Retina (tissue), 1 donor: Measurements from ENCODE around the gene MEGF11.
"Not testable (repeated sequence)": the region's sequence is repeated elsewhere in the genome, so short reads cannot be mapped to it uniquely, and the experiment has no call there.

Source experiments
- DNase-seq: peaks from one replicate; pipeline ENCODE4 v3.0.0-alpha.2; 2016

The MEGF11 gene

DNA sequence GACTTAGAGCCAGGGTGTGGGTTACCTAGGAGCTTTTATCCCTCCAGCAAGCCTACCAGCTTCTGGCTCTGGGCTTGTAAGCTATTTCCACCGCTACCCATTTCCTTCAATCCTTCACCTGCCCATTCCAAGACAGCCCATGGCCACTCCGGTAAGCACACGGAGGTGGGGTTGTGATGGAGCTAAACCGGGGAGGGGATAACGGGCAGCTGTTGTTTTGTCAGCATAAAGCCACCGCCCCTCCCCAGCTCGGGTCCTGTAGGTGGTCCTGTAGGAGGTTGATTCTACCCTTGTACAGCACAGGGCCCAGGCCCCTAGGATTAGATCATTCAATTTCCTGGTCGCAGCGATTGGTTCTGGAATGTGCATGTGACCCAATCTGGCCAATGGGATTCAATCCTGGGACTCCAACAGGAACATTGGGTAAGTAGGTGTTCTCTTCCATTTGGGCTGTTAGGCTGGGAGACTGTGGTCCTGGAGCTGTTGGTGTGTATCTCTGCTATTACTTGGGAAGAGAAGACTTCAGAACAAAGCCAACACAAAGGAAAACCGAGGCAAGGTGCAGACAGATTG lies 233.6 kb downstream of the MEGF11 start:
- no peak for DNase-seq

DNA sequence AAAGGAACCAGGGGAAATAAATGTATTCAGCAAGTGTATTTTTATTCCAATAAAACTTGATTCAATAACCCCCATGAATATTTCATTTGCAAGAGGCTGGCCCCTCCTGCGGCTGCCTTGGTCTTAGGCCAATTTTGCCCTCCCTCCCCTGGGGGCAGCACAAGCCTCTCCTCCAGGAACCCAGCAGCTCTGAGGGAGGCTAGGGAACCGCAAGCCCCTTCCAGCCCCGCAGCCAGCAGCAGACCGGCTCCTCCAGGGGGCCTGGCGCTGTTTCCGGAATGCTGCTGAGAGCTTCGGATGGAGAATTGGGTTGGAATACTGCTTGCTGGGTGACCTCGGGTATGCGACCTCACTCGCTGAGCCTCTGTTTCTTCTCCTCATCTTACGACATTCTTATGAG lies 234.2 kb downstream of the MEGF11 start:
- no peak for DNase-seq

DNA sequence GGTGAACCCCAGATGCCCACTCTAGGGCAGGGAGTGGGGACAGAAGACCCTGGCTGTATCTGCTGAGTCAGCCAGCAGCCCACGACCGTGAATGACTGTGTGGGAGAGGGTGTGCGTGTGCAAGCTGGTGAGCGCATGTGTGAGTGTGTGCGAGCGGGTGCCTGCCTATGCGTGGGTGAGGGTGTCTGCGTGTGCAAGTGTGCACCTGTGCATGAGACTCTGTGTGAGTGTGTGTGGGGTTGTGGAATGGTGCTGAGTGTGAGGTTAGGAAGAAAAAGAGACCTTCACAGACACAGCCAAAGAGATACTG lies 235.1 kb downstream of the MEGF11 start:
- DNase-seq = no peak

DNA sequence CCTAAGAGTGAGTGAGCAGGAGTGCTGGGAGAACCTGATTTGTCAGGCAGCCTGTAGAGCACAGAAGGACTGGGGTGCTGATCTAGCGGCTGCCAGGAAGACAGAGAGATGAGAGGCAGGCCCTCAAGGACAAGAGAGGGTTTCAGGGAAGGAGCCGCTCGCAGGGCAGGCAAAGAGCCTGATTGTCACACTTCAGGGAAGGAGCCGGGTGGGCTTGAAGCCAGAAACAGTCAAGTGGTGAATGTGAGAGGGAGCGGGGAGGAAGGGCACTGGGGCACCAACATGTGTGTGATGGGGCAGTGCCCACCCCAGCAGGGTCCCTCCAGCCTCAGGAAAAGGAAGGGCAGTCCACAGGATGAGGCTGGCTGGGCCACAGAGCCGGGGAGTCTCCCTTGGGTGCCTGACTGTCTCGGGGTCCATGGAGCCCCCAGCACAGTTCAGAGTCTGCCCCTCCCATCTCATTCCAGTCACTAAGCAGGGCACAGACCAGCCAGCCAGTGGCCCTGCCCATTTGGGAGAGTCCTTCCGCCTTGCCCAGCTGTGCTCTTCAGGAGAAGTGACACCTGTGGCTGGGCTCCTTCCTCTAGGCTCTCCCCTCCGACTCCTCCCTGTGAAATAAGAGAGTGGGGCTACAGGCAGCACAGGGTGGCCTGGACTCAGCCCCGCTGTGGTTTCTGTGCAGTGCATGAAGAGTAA lies 235.6 kb downstream of the MEGF11 start:
- DNase-seq = no peak

DNA sequence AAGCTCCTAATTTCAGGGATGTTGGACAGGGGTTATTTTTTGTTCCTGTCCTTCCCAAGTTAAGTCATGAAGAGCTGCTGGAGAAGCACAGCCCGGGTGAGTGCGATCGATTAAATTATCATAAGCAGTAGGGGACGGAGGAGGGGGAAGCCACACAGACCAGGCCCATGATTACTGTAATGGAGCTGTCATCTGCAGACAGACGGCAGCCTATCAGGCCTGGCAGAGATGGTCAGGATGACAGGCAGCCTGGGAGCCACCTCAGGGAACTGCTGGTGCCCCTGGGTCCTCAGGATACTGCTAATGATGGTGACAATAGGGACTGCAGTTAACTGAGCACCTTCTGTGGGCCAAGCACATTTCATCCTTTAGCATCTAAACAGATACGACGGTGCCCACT lies 236.6 kb downstream of the MEGF11 start:
- DNase-seq = no peak

DNA sequence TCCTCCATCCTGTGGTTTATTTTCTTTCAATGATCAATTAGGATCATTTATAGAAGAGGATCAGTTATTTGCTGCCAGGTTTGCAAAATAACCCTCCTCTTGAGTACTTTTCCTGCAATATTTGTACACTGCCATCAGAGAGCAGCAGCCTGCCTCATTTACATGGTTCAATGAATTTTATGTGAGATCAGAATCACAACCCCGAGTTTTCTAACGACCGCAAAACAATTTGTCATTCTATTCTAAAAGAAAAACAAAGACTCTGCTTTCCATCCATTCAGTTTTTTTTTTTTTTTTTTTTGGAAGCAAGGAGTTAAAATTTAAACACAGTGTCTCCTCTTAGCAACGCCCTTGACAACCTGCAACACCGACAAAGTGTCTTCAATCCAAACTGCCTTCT lies 237.4 kb downstream of the MEGF11 start:
- no peak for DNase-seq

DNA sequence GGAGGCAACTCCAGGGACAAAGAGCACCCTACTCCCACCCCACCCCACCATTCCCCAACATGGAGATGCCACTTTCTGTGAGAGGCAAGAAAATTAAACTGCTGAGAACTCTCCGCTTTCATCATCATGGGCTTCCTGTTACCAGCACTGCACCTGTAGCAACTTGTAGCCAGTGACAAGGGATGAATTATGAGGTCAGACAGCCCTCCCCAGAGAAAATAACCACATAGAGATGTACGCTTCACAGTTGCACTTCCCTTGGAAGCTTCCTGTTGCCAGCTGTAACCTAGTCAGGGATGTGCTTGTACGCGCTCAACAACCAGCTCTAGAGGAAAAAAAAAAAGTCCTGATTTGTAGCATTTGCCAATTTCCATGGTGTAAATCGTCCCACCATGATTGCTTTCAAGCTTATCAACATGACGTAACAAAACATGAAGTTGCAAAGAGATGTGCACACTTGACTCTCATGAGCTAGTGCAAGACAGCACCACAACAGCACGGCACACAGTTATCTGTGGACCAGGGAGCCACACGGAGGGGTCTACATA lies 238.8 kb downstream of the MEGF11 start:
- no peak for DNase-seq

DNA sequence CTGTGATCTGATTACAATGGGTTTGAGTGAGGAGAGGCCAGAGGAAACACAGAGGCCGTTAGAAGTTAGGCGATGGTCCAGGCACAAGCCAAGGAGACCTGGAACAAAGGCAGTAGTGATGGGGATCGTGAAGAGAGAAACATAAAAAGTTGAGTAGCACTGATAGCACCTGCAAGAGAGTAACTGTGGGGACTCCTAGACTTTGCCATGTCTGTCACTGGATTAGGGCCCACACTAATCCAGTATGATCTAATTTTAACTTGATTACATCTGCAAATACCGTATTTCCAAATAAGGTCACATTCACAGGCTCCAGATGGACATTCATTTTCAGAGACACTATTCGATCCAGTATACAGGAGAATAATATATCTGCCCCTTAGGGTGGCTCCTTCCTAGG lies 239.5 kb downstream of the MEGF11 start:
- no peak for DNase-seq

DNA sequence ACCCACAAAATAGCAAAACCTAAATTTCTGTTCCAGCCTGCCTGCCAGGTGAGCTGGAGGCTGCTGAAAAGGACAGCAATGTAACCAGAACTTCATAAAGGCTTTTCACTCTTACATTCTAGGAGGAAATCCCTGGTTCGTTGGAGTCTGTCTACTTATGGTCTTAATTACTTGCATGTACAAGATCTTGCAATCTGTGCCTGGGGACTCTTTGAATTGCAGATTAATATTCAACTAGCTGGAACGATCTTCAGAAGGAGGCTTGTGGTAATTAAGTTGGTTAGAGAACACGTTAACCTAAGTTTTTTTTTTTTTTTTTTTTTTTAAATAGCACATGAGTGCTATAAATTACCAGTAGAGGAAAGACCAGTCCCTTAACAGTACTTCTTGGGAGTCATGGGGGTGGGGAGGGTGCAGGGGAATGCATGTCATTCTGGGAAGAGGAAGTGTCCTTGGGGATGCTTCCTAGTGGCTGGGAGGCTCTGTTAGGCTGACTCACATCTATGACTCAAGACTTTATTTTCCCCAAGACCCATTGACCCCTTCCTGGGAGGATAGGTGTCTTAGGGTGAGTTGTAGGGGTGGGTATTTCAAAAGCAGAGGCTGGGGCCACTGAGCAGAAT lies 244.5 kb downstream of the MEGF11 start:
- no peak for DNase-seq

DNA sequence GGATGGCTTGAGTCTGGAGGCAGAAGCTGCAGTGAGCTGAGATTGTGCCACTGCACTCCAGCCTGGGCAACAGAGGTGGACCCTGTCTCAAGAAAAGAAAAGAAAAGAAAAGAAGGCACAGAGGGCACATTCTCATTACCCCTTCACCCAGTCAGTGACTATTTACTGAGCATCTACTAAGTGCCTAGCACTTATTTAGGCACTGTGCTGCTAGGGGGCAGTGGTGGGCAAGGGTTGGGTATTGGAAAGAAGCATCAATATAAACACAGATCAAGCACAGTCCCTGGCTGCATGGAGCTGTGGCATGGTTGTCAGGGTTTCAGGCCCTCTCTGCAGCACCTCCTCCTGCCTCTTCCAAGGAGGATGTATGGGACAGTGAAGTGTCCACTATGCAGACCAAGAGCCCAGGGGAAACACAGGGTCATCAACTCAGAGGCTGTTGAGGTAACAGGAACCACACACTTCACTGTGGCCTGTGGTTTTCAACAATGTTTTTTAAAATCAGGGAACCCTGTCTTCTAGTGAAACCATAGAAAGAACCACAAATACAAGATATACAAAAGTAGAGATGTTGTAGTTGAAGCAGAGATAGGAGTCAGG lies 245.8 kb downstream of the MEGF11 start:
- no peak for DNase-seq

DNA sequence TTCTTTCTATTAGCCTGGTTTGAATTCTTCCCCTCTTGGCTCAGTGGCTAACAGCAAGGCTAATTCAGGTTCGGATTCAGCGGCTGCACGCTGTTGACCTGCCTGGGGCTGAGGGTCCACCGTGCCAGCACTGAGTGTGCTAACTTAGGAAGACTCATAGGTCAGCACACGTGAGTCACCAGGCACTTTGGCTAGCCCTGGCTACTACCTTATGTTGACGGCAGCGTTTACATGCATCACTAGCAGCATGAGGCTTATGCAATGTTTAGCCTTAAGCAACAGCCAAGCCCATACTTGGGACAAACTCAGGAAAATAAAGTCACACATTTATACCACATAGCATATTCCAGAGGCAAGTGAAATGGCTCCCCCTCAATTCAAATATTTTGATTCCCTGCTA lies 246.6 kb downstream of the MEGF11 start:
- DNase-seq = no peak

DNA sequence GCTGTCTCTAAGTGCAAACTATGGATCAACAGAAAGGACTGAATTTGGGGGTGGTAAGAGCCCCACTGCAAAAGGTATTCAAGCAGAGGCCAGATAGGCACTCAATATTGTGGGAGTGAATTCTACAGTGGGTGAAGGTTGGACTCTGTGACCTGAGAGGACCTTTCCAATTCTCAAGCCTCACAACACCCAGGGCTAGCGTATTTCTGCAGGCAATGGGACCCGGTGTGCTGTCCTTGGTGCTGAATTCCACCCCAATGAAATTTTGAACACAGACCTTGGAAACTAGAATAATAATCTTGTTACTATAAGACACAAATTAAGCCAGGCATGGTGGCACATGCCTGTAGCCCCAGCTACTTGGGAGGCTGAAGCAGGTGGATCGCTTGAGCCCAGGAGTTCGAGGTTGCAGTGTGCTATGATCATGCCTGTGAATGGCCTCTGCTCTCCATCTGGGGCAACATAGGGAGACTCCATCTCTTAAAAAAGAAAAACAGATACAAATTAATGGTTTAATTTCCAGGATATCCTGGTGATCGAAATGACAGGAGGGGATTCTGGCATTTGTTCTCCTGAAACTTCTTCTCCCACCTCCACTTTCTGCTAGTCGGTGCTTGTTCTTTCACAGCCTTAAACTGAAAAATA lies 248.8 kb downstream of the MEGF11 start:
- peak; percentile 45 for DNase-seq

DNA sequence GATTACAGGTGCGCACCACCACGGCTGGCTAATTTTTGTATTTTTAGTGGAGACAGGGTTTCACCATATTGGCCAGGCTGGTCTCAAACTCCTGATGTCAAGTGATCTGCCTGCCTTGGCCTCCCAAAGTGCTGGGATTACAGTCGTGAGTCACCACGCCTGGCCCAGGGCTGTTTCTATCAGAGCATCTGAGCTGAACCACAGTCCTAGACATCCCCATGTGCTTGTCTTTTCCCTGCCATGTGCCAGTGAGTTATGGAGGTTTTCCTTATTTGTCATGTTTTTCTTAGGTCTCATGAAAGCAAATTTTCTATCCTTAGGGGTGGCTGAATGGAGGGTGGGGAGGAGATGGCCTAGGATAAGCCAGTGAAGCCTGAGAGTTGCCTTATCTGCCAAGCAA lies 250.4 kb downstream of the MEGF11 start:
- DNase-seq = not testable (repeated sequence)

DNA sequence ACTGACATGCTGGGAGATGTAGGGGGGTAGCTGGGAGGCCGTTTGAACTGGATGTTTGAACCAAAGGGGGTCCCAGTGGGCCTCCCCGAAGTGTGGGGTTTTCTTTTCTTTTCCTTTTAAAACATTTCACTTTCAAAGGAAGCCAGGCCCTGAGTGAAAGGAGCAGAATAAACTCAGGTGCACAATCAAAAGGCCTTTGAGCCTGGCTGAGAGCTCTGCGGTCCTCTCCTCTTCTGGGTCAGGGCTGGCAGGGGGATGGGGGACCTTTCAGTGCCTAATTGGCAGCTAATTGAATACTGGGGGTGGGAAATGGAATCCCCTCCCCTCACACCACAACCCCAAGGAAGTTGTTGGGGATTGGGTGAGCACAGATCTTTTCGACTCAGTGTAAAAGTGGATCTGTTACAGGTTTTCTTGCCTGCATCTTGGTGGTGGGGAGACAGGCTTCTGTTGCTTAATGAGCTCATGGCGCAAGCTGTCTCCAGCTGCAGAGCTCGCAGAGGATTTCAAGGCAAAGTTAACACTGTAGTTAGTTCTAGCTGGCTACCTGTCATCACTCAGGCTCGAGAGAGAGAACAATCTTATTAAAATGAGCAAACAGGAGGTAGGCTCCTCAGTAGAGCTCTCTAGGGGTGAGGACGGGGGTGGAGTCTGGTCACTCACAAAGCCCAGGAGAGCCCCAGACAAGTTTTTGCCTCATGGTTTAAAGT lies 251.7 kb downstream of the MEGF11 start:
- no peak for DNase-seq

DNA sequence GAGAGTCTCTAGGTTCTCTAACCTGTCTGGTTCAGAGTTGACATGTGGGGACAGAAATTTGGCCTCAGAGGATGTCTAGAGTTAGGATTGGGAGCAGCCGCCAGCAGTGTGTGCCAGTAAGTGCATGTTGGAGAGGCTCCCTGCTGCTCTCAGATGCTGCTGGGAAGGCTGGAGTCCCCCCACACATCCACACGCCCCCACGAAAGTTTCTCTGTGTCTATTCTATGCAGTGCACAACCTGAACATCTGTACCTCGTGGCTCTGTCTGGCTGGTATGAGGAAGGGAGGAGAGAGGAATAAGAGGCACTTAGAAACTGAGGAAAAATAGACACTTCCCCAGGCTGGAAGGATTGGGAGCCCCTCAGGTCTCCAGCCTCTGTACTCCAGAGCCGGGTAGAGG lies 252.5 kb downstream of the MEGF11 start:
- DNase-seq = no peak

DNA sequence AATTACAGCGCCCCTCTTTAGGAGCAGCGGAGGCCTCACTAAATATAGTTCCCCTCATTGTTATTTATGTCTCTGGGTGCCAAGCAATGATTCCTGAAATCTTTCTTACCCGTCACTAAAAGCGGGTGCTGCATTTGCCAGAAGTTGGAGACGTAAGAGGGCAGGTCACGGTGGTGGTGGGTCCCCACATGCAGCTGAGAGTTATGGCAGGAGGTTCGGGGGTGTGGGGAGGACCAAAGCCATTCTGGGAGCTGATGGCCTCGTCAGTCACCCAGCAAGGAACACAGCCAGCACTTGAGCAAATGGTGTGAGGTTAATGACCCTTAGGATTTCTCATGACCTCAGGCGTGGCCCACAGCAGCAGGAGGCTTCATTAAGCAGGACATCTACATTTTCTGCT lies 255.1 kb downstream of the MEGF11 start:
- DNase-seq = no peak

DNA sequence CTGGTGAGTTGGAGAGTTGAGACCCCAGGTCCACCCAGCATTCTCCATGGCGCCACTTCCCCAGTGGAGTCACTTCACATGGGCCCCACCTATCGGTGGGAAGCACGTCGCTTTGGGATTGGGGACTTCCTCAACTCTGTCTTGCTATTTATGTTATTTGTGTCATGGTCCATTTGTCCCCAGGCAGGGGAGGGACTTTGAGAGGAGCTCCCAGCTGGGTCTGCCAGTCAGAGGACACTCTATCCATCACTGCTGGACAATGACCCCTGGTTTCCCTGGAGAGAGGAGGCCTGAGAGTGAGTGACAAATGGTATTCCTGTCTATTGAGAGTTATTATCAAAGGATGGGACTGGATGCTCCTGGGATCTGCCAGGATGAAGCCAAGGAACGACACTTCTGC lies 256.6 kb downstream of the MEGF11 start:
- no peak for DNase-seq

DNA sequence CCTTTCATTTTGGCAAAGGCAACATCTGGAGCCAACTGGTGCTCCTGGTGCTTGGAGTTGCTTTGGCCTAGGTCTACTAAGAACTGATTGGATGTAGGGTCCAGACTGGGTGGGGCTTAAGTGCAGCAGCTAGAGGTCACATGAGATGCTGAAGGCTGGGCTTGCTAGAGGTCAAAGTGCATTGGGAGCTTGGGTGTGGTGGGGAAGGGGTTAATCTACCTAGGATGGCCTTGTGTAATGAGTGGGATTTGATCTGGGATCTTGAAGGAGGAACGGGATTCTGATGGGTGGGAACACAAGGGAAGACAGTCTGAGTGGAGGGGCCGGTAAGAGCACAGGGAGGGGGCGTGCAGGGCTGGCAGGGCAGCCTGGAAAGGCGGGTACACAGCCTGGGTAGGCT lies 258.7 kb downstream of the MEGF11 start:
- no peak for DNase-seq

DNA sequence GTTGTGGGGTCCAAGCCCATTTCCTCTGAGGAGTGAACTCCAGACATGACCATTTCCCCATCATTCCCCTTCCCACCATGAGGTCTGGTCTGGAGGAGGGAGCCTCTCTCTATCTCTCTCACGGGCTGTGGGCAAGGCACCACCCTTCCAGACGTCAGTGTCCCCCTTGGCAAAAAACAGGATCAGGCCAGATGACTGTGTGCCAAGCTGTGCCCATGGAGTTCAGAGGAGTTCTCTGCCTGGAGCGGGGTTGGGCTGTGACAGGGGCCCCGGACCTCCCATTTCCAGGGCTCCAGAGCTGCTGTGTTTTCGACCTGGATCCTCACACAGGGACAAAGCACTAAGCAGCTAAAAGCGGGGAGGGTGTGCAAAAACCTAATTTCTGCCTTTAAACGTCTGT lies 259.8 kb downstream of the MEGF11 start:
- no peak for DNase-seq

DNA sequence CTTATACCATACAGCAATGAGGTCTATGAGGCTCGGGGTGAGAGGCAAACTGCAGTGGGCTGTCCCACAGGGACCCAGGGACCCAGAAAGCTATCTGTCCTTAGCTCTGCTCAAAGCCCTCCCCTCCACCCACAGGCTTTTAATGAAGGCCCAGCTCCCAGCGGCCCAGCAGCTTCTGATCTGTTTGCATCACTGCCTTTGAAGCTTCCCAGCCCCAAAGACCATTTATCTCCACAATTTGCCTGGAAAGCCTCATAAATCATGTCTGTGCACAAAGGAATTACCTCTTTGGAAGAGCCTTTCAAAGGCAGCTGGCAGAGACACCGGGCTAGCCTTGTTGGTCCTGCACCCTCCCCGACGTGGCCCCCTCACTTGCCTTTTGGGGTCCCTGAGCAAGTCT lies 260.3 kb downstream of the MEGF11 start:
- no peak for DNase-seq

DNA sequence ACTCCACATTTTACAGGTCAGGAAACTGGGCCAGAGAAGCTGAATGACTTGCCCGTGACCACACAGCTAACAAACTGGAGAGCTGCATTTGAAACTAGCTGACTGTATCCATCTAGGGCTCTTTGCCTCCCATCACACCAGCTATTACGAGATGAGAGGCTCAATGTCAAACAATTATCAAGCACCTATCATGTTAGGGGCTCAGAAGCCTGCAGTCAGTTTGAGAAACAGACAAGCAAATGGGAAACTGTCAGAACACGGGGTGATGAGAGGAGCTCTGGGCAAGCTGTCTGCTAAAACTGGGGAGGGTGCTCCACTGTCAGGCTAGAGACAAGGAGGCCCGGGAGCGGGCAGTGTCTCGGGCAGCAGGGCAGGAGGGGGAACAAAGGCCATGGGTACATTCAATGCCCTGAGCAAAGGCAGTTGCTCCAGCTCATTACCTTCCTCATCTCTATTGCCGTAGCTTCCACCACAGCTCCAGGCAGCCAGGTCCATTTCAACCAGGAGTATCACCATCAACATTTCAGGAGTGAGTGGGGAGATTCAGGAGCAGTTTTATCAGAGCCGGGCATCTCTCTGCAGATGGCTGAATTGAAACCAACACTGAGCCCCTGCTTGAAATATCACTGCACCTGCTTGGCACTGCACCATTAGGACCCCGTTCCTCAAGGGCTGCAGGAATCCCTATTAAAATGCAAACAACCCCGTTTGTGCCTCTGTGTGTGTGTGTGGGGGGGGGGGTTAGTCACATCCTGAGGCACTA lies 261.6 kb downstream of the MEGF11 start:
- no peak for DNase-seq

DNA sequence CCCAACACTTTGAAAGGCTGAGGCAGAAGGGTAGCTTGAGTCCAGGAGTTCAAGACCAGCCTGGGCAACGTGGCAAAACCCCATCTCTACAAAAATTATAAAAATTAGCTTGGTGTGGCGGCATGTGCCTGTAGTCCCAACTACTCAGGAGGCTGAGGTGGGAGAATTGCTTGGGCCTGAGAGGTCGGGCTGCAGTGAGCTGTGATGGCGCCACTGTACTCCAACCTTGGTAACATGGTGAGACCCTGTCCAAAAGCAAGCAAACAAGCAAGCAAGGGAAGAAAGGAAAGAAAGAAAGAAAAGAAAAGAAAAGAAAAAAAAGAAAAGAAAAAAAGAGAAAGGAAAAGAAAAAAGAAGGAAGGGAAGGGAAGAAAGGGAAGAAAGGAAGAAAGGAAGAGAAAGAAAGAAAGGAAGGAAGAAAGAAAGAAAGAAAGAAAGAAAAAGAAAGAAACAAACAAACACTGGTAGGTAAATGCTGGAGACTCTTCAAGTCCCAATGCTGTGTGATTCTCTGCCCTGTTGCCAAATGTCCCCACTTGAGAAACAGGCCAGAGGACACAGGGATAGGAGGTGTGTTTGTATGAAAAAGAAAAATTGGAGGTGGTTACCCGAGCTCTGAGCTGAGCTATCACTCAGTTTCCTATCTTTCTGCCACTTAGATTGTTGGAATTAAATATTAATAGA lies 263.1 kb downstream of the MEGF11 start:
- DNase-seq = no peak
